GM18526 (cell line): ENCODE measurements around the gene ERCC6L2.

Experiments used
- POLR2A ChIP-seq: IDR thresholded peaks from 3 replicates; pipeline ENCODE4 v1.6.1; 2011; ENCODE audit not compliant: insufficient read length; ENCODE audit errors: extremely low read depth

The ERCC6L2 gene

GRCh38 chr9:95927271-95928004 lies 51.9 kb downstream of the ERCC6L2 start:
- no peak for TF ChIP-seq POLR2A

- TF ChIP-seq POLR2A = no peak
Measured at GRCh38 chr9:95930277-95930676, 54.8 kb downstream of the ERCC6L2 start.

GRCh38 chr9:95935861-95936578 lies 60.5 kb downstream of the ERCC6L2 start:
- no peak for TF ChIP-seq POLR2A

- no peak for TF ChIP-seq POLR2A
Measured at GRCh38 chr9:95936579-95937075, 61.1 kb downstream of the ERCC6L2 start.

GRCh38 chr9:95937131-95937530 lies 61.6 kb downstream of the ERCC6L2 start:
- TF ChIP-seq POLR2A = no peak

- TF ChIP-seq POLR2A = no peak
Measured at GRCh38 chr9:95938724-95939123, 63.2 kb downstream of the ERCC6L2 start.

GRCh38 chr9:95939472-95939871 lies 64.0 kb downstream of the ERCC6L2 start:
- TF ChIP-seq POLR2A = no peak

- no peak for TF ChIP-seq POLR2A
Measured at GRCh38 chr9:95940265-95940664, 64.8 kb downstream of the ERCC6L2 start.

GRCh38 chr9:95942016-95942415 lies 66.5 kb downstream of the ERCC6L2 start:
- TF ChIP-seq POLR2A = no peak

GRCh38 chr9:95947118-95947517 lies 71.6 kb downstream of the ERCC6L2 start:
- no peak for TF ChIP-seq POLR2A

- no peak for TF ChIP-seq POLR2A
Measured at GRCh38 chr9:95952471-95952870, 77.0 kb downstream of the ERCC6L2 start.

- no peak for TF ChIP-seq POLR2A
Measured at GRCh38 chr9:95953986-95954385, 78.5 kb downstream of the ERCC6L2 start.

- TF ChIP-seq POLR2A = no peak
Measured at GRCh38 chr9:95954940-95955339, 79.4 kb downstream of the ERCC6L2 start.

- no peak for TF ChIP-seq POLR2A
Measured at GRCh38 chr9:95962936-95963335, 87.4 kb downstream of the ERCC6L2 start.

- TF ChIP-seq POLR2A = no peak
Measured at GRCh38 chr9:95963659-95964058, 88.2 kb downstream of the ERCC6L2 start.

GRCh38 chr9:95966306-95966705 lies 90.8 kb downstream of the ERCC6L2 start:
- no peak for TF ChIP-seq POLR2A
